GM12875 (cell line): ENCODE data around the gene TCF12.

Source experiments
- H3K4me3 ChIP-seq: one replicate; pipeline ENCODE4 v1.5.1; 2011; ENCODE audit warnings: low read depth, low read length, control low read depth
- CTCF ChIP-seq: IDR thresholded peaks from 2 replicates; pipeline ENCODE4 v1.5.1; 2011; ENCODE audit warnings: low read depth, mild to moderate bottlenecking, control low read depth, inconsistent platforms, low read length, moderate library complexity, borderline replicate concordance; ENCODE audit not compliant: insufficient read depth

TCF12 gene

GRCh38 chr15:57044072-57044702, 125.7 kb downstream of the TCF12 start:
- TF ChIP-seq CTCF, result no peak
- no peak overlapping the region for H3K4me3 ChIP-seq

- no peak for TF ChIP-seq CTCF
Observed at GRCh38 chr15:57044970-57045369, 126.5 kb downstream of the TCF12 start.

GRCh38 chr15:57045741-57046382, 127.4 kb downstream of the TCF12 start:
- no peak for TF ChIP-seq CTCF
- H3K4me3 ChIP-seq, result no peak overlapping the region

More at GRCh38 chr15:57044970-57045369, 126.5 kb downstream of the TCF12 start:
- H3K4me3 ChIP-seq, result no peak overlapping the region

- no peak for TF ChIP-seq CTCF
- no peak overlapping the region for H3K4me3 ChIP-seq
Observed at GRCh38 chr15:57048930-57049549, 130.6 kb downstream of the TCF12 start.

- H3K4me3 ChIP-seq, result no peak overlapping the region
- no peak for TF ChIP-seq CTCF
Observed at GRCh38 chr15:57053470-57053869, 135.0 kb downstream of the TCF12 start.

GRCh38 chr15:57054204-57054750, 135.8 kb downstream of the TCF12 start:
- TF ChIP-seq CTCF, result no peak
- no peak overlapping the region for H3K4me3 ChIP-seq
